HepG2 (cell line): ENCODE results near the gene CKLF. TPM values are rescaled to one million over a fixed set of nuclear protein-coding genes. Genes with fewer than 3 reads are reported as not detected.

Source experiments
- DR1 ChIP-seq: sonication (generic); formaldehyde crosslinking; IDR thresholded peaks from 2 replicates; pipeline ENCODE4 v1.8.0; 2021; ENCODE audit warnings: mild to moderate bottlenecking, missing genetic modification reagents, inconsistent platforms
- HOMEZ ChIP-seq: IDR thresholded peaks from 2 replicates; pipeline ENCODE4 v1.6.1; 2016; ENCODE audit warnings: low read depth
- JDP2 ChIP-seq: sonication (generic); formaldehyde crosslinking; IDR thresholded peaks from 2 replicates; pipeline ENCODE4 v1.8.1; 2022; ENCODE audit warnings: missing genetic modification reagents, borderline replicate concordance
- KDM5B ChIP-seq: sonication (generic); formaldehyde crosslinking; IDR thresholded peaks from 2 replicates; pipeline ENCODE4 v1.4.0; 2020; ENCODE audit warnings: missing genetic modification reagents, mild to moderate bottlenecking, borderline replicate concordance
- KDM6A ChIP-seq: IDR thresholded peaks from 2 replicates; pipeline ENCODE4 v1.6.1; 2016; ENCODE audit warnings: low read depth
- NFAT5 ChIP-seq: sonication (generic); formaldehyde crosslinking; IDR thresholded peaks from 2 replicates; pipeline ENCODE4 v1.4.0; 2020; ENCODE audit warnings: missing genetic modification reagents
- PCBP1 ChIP-seq: fragments of 200-400 bp; formaldehyde crosslinking; IDR thresholded peaks from 2 replicates; pipeline ENCODE4 v1.6.1; 2017; ENCODE audit warnings: mild to moderate bottlenecking, low read depth, low read length, borderline replicate concordance
- RAD51 ChIP-seq: fragments of 450-650 bp; IDR thresholded peaks from 2 replicates; pipeline ENCODE4 v1.6.1; 2016; ENCODE audit warnings: borderline replicate concordance
- RBAK ChIP-seq: sonication (generic); formaldehyde crosslinking; IDR thresholded peaks from 2 replicates; pipeline ENCODE4 v1.5.1; 2020; ENCODE audit warnings: mild to moderate bottlenecking, missing genetic modification reagents
- SALL2 ChIP-seq: sonication (generic); formaldehyde crosslinking; IDR thresholded peaks from 2 replicates; pipeline ENCODE4 v1.8.1; 2023; ENCODE audit warnings: mild to moderate bottlenecking, missing genetic modification reagents, inconsistent platforms
- SP4 ChIP-seq: sonication (generic); formaldehyde crosslinking; IDR thresholded peaks from 2 replicates; pipeline ENCODE4 v1.8.1; 2023; ENCODE audit warnings: mild to moderate bottlenecking, missing genetic modification reagents
- STAT5B ChIP-seq: sonication (generic); formaldehyde crosslinking; IDR thresholded peaks from 2 replicates; pipeline ENCODE4 v1.4.0; 2020; ENCODE audit warnings: missing genetic modification reagents
- TBP ChIP-seq: sonication (generic); formaldehyde crosslinking; IDR thresholded peaks from 2 replicates; pipeline ENCODE4 v1.5.0; 2020; ENCODE audit warnings: missing genetic modification reagents
- THAP9 ChIP-seq: sonication (generic); formaldehyde crosslinking; IDR thresholded peaks from 2 replicates; pipeline ENCODE4; 2020; ENCODE audit warnings: missing genetic modification reagents, mild to moderate bottlenecking, borderline replicate concordance
- ZBTB33 ChIP-seq: sonication (generic); formaldehyde crosslinking; IDR thresholded peaks from 2 replicates; pipeline ENCODE4 v1.4.0; 2020; ENCODE audit warnings: missing genetic modification reagents
- ZKSCAN5 ChIP-seq: sonication (generic); formaldehyde crosslinking; IDR thresholded peaks from 2 replicates; pipeline ENCODE4 v1.5.1; 2020; ENCODE audit warnings: mild to moderate bottlenecking, missing genetic modification reagents
- ZNF501 ChIP-seq: sonication (generic); formaldehyde crosslinking; IDR thresholded peaks from 2 replicates; pipeline ENCODE4 v1.5.1; 2020; ENCODE audit warnings: mild to moderate bottlenecking, moderate library complexity, missing genetic modification reagents
- polyA plus RNA-seq, 8 experiments: library from polyadenylated mRNA; depleted of rRNA in 3 of 8; stranded (reverse) in 7 of 8; unstranded in 1 of 8; fragments of >200 nt; fragmentation: Illumina TruSeq in 4 of 8; extraction: Trizol in 4 of 8; gene quantifications; 2 replicates each; pipeline versions ENCODE4 v1.2.1 to v1.2.3, GENCODE V29; 2011 to 2016; ENCODE audit warnings: low read depth in 4 of 8, missing spikeins in 1 of 8, mixed read lengths in 1 of 8; ENCODE audit not compliant: insufficient read depth in 1 of 8
- total RNA-seq, 5 experiments: library from RNA; depleted of rRNA; stranded (reverse); fragments of >200 nt; fragmentation: Illumina TruSeq; extraction: Trizol; gene quantifications; 2 replicates each; pipeline ENCODE4 v1.2.3, GENCODE V29; 2016; ENCODE audit warnings: low read depth in 1 of 5

The CKLF gene
- total and polyA plus RNA-seq, 2 of the 13 experiments (the other 11 are each of a cell fraction or from before 2014, with no cell fraction given): 120 to 167 TPM

GRCh38 chr16:66552286-66553177 is at the start of gene CKLF (continued):
- TF ChIP-seq JDP2 (CRISPR knock-in tag) (peak; percentile 88; the same call in 1 of the 2 replicates), STAT5B (peak; percentile 8; the same call in 1 of the 2 replicates), ZNF501 (peak; percentile 97), SALL2 (peak; percentile 95), TBP (CRISPR knock-in tag) (no peak; the same call in 1 of the 2 replicates), KDM5B (CRISPR knock-in tag) (peak; percentile 100), THAP9 (CRISPR knock-in tag) (peak; percentile 94; the same call in 1 of the 2 replicates), ZBTB33 (CRISPR knock-in tag) (peak; percentile 74), ZKSCAN5 (peak; percentile 46; the same call in 1 of the 2 replicates), NFAT5 (CRISPR knock-in tag) (peak; percentile 98), PCBP1 (no peak; the same call in 1 of the 2 replicates), RAD51 (no peak), DR1 (CRISPR knock-in tag) (peak; percentile 91), SP4 (CRISPR knock-in tag) (peak; percentile 89), RBAK (CRISPR knock-in tag) (0 out of 2 replicates have a peak, but pooled peaks have one; percentile 37), KDM6A (CRISPR knock-in tag) (no peak; the same call in 1 of the 2 replicates), HOMEZ (CRISPR knock-in tag) (0 out of 2 replicates have a peak, but pooled peaks have one; percentile 22)
